Measurements from ENCODE around the gene SLC44A4. TPM values are rescaled to one million over a fixed set of nuclear protein-coding genes. Genes with fewer than 3 reads are reported as not detected.

The SLC44A4 gene
- polyA plus RNA-seq, 1 of the 3 experiments (the other 2 are of a cell fraction) = 0.26 TPM

DNA sequence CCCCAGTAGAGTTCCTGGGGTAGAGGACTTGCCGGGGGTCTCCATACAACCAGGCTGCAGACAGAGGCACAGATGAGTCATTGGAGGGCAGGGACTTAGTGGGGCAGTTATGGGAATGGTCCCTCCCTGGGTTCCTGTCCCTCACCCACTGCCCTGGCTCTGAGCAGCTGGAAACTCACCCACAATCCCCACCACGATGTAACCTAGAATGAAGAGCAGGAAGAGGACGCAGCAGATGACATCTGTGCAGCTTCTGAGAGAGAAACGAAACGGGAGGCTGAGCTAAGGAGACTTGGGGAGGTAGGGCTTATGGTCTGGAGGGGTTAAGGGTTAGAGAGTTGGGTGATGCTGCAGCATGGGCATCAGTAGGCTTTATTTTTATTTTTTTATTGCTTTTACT, 2.9 kb downstream of the SLC44A4 start:
- H3K36me3 ChIP-seq (replicated peaks in 1 of 2; ENCODE audit: control insufficient read depth in 1 of 2, insufficient read depth in 2 of 2, low read length in 1 of 2) = peaks cover 0 to 12% of the 10 kb centered on the region in 2 experiments
- CTCF ChIA-PET = interaction anchor here (0.8 to 2.3 kb wide), 4 partner anchors 8 to 39 kb away, joined by 3 to 16 read pairs (median 3); no protein-coding TSS in a partner anchor
- no peaks in the 10 kb centered on the region for H3K27me3 ChIP-seq (ENCODE audit: insufficient read depth)
- no peak overlapping the region for H3K4me3 ChIP-seq (ENCODE audit: low read depth in 2 of 2, low read length in 1 of 2)
- no peak overlapping the region for H3K27ac ChIP-seq (ENCODE audit: low read depth in 2 of 2, low read length in 1 of 2)
- POLR2A ChIA-PET = no interaction called here
- no peak for TF ChIP-seq JUND (IDR thresholded peaks at IDR 0.05)
- H2AFZ ChIP-seq (ENCODE audit: low read depth) = no peak overlapping the region
- DNase-seq = no peak
- 67% methylated on average over 5 of the region's 5 CpGs for WGBS (ENCODE audit: low lambda C conversion rate)
- no peak overlapping the region for H3K4me2 ChIP-seq
- H3K79me2 ChIP-seq (ENCODE audit: insufficient read depth) = no peaks in the 10 kb centered on the region
- H3F3A ChIP-seq (replicated peaks; ENCODE audit: insufficient read depth) = no peaks in the 10 kb centered on the region
- H4K20me1 ChIP-seq (ENCODE audit: insufficient read depth) = no peaks in the 10 kb centered on the region
- no peaks in the 10 kb centered on the region for H3K9me2 ChIP-seq
- H3K9me3 ChIP-seq = no peaks in the 10 kb centered on the region
- no peak overlapping the region for H3K9ac ChIP-seq
- peaks cover 0 to under 1% of the 10 kb centered on the region in 2 experiments; a peak in 1 of 4 replicates for H3K4me1 ChIP-seq (ENCODE audit: control insufficient read depth in 1 of 2, insufficient read depth in 2 of 2, low read depth in 1 of 2, low read length in 1 of 2)

DNA sequence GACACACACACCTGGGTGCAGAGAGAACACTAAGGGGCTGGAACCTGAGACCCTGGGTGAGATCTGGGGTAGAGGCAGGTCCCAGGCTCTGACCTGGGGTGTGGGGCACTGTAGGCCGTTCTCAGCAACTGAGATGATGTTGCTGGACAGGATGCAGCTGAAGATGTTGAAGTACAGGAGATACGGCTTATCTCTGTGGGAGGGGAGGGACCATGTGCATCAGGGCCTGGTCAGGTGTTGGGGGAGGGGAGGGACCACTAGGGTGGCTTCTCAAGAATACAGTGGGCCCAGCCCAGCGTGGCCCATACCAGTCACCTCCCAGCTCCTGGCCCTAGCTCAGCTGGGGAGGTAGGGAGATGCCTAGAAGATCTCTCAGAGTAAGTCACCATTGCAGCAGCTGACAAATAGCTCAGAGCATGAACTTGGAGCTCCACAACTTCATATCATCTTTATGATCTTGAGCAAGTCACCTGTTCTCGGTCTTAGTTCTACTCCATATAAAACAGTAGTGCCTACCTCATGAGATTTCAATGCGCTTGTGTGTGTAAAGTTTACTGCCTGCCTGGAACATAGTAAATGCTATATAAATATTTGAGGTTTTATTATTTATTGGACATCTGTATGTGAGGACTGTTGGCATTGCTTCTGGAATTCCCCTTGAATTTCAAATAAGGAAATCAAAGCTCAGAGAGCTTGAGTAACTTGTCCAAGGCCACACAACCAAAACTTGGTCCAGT, 3.8 kb downstream of the SLC44A4 start:
- Histone ChIP-seq H3F3A (replicated peaks; ENCODE audit: insufficient read depth) (no peaks in the 10 kb centered on the region), H2AFZ (ENCODE audit: low read depth) (no peak overlapping the region), H3K4me1 (ENCODE audit: control insufficient read depth in 1 of 2, insufficient read depth in 2 of 2, low read depth in 1 of 2, low read length in 1 of 2) (peaks cover 0 to 4% of the 10 kb centered on the region in 2 experiments; a peak in 1 of 4 replicates), H3K4me3 (ENCODE audit: low read depth in 2 of 2, low read length in 1 of 2) (no peak overlapping the region), H3K79me2 (ENCODE audit: insufficient read depth) (no peaks in the 10 kb centered on the region), H3K27me3 (ENCODE audit: insufficient read depth) (no peaks in the 10 kb centered on the region), H3K9me3 (no peaks in the 10 kb centered on the region), H3K9ac (no peak overlapping the region), H3K9me2 (no peaks in the 10 kb centered on the region), H3K27ac (ENCODE audit: low read depth in 2 of 2, low read length in 1 of 2) (no peak overlapping the region), H3K36me3 (replicated peaks in 1 of 2; ENCODE audit: control insufficient read depth in 1 of 2, insufficient read depth in 2 of 2, low read length in 1 of 2) (peaks cover 0 to 4% of the 10 kb centered on the region in 2 experiments), H3K4me2 (no peak overlapping the region), H4K20me1 (ENCODE audit: insufficient read depth) (no peaks in the 10 kb centered on the region)
- ChIA-PET POLR2A (no interaction called here), CTCF (interaction anchor here (0.8 to 2.3 kb wide), 6 partner anchors 9 to 146 kb away, joined by 3 to 16 read pairs (median 3); partner anchors contain the start of gene DDAH2)
- DNase-seq = no peak
- 80% methylated on average over 4 of the region's 5 CpGs for WGBS (ENCODE audit: low lambda C conversion rate)
- TF ChIP-seq RXRA (IDR thresholded peaks at IDR 0.05; ENCODE audit: borderline replicate concordance, low read depth) = no peak

DNA sequence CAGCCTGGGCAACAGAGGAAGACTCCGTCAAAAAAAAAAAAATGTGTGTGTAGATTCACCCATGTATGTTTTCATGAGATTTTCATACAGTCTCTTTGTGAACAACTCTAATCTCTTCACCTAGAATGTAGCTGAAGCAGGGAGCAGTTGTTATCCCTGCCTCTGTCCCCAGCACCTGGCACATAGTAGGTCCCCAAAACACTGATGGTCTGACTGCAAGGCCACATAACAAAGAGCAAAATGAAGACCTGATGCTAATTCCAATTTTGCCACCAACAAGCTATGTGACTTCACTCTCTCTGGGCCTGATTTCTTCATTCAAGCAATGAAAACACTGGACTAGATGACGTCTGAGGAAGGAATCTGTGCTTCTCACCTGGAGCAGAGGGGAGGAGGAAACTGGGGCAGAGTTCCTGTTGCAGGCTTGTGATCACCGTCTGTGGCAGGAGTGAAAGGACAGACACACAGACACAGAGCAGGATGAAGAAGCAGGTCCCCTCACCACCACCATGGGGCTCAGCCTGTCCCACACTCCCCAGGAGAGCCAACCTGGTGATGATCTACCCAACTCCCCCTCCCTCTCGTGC, 4.6 kb downstream of the SLC44A4 start:
- Histone ChIP-seq H3K4me2 (no peak overlapping the region), H3K9me3 (no peaks in the 10 kb centered on the region), H3K36me3 (replicated peaks in 1 of 2; ENCODE audit: control insufficient read depth in 1 of 2, insufficient read depth in 2 of 2, low read length in 1 of 2) (no peaks in the 10 kb centered on the region), H3K4me3 (ENCODE audit: low read depth in 2 of 2, low read length in 1 of 2) (no peak overlapping the region), H3K9ac (no peak overlapping the region), H3K27ac (ENCODE audit: low read depth in 2 of 2, low read length in 1 of 2) (no peak overlapping the region), H3K27me3 (ENCODE audit: insufficient read depth) (no peaks in the 10 kb centered on the region), H3K79me2 (ENCODE audit: insufficient read depth) (no peaks in the 10 kb centered on the region), H3K9me2 (no peaks in the 10 kb centered on the region), H3K4me1 (ENCODE audit: control insufficient read depth in 1 of 2, insufficient read depth in 2 of 2, low read depth in 1 of 2, low read length in 1 of 2) (peaks cover 0 to 4% of the 10 kb centered on the region in 2 experiments; a peak in 1 of 4 replicates), H2AFZ (ENCODE audit: low read depth) (no peak overlapping the region), H4K20me1 (ENCODE audit: insufficient read depth) (no peaks in the 10 kb centered on the region), H3F3A (replicated peaks; ENCODE audit: insufficient read depth) (no peaks in the 10 kb centered on the region)
- ChIA-PET POLR2A (interaction anchor here (0.9 kb wide), 1 partner anchor 23 kb away, joined by 3 read pairs; the partner anchor contains the start of gene EHMT2), CTCF (interaction anchor here (1.1 to 1.3 kb wide), 2 partner anchors 15 to 145 kb away, joined by 3 read pairs; partner anchors contain the start of gene DDAH2)
- DNase-seq = no peak
- WGBS (ENCODE audit: low lambda C conversion rate) = 72% methylated on average over 4 of the region's 4 CpGs
- TF ChIP-seq, protein P1, sequence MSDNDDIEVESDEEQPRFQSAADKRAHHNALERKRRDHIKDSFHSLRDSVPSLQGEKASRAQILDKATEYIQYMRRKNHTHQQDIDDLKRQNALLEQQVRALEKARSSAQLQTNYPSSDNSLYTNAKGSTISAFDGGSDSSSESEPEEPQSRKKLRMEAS (IDR thresholded peaks at IDR 0.05; ENCODE audit: low read depth) = no peak
- TF ChIP-seq, protein P2, sequence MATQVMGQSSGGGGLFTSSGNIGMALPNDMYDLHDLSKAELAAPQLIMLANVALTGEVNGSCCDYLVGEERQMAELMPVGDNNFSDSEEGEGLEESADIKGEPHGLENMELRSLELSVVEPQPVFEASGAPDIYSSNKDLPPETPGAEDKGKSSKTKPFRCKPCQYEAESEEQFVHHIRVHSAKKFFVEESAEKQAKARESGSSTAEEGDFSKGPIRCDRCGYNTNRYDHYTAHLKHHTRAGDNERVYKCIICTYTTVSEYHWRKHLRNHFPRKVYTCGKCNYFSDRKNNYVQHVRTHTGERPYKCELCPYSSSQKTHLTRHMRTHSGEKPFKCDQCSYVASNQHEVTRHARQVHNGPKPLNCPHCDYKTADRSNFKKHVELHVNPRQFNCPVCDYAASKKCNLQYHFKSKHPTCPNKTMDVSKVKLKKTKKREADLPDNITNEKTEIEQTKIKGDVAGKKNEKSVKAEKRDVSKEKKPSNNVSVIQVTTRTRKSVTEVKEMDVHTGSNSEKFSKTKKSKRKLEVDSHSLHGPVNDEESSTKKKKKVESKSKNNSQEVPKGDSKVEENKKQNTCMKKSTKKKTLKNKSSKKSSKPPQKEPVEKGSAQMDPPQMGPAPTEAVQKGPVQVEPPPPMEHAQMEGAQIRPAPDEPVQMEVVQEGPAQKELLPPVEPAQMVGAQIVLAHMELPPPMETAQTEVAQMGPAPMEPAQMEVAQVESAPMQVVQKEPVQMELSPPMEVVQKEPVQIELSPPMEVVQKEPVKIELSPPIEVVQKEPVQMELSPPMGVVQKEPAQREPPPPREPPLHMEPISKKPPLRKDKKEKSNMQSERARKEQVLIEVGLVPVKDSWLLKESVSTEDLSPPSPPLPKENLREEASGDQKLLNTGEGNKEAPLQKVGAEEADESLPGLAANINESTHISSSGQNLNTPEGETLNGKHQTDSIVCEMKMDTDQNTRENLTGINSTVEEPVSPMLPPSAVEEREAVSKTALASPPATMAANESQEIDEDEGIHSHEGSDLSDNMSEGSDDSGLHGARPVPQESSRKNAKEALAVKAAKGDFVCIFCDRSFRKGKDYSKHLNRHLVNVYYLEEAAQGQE (IDR thresholded peaks at IDR 0.05; ENCODE audit: low read depth, low read length) = no peak
- no peak for TF ChIP-seq MXI1 (IDR thresholded peaks at IDR 0.05; ENCODE audit: low read depth, low read length)
- TF ChIP-seq, protein P3, sequence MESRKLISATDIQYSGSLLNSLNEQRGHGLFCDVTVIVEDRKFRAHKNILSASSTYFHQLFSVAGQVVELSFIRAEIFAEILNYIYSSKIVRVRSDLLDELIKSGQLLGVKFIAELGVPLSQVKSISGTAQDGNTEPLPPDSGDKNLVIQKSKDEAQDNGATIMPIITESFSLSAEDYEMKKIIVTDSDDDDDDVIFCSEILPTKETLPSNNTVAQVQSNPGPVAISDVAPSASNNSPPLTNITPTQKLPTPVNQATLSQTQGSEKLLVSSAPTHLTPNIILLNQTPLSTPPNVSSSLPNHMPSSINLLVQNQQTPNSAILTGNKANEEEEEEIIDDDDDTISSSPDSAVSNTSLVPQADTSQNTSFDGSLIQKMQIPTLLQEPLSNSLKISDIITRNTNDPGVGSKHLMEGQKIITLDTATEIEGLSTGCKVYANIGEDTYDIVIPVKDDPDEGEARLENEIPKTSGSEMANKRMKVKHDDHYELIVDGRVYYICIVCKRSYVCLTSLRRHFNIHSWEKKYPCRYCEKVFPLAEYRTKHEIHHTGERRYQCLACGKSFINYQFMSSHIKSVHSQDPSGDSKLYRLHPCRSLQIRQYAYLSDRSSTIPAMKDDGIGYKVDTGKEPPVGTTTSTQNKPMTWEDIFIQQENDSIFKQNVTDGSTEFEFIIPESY (IDR thresholded peaks at IDR 0.05; ENCODE audit: borderline replicate concordance, low read depth) = no peak
- no peak for TF ChIP-seq MEF2A (IDR thresholded peaks at IDR 0.05; ENCODE audit: borderline replicate concordance, low read depth)
